GM12878 (cell line): ENCODE data around the gene CCSER1.

ENCODE experiments used
- CREB1 ChIP-seq: IDR thresholded peaks from 2 replicates; pipeline ENCODE4 v1.6.1; 2012; ENCODE audit warnings: low read depth, mild to moderate bottlenecking, inconsistent platforms
- EZH2 ChIP-seq: IDR thresholded peaks from 2 replicates; pipeline ENCODE4 v1.6.1; 2012; ENCODE audit warnings: low read depth, mild to moderate bottlenecking, control low read depth, inconsistent platforms, low read length, borderline replicate concordance; ENCODE audit not compliant: control insufficient read depth
- GABPA ChIP-seq: IDR thresholded peaks from 2 replicates; pipeline ENCODE4 v1.6.1; 2014; ENCODE audit warnings: antibody characterized with exemption, low read depth, mild to moderate bottlenecking, inconsistent platforms
- JUND ChIP-seq: IDR thresholded peaks from 2 replicates; pipeline ENCODE4 v1.6.1; 2012; ENCODE audit warnings: low read depth, mild to moderate bottlenecking, low read length, improper control_type of control experiment, moderate library complexity
- PAX5 ChIP-seq: IDR thresholded peaks from 2 replicates; pipeline ENCODE4 v1.6.1; 2011; ENCODE audit warnings: low read depth, low read length, borderline replicate concordance
- TF ChIP-seq, protein P1 (sequence below): fragments of 450-650 bp; formaldehyde crosslinking; IDR thresholded peaks from 2 replicates; pipeline ENCODE4 v1.4.0; 2020; ENCODE audit warnings: mild to moderate bottlenecking, moderate library complexity
- TF ChIP-seq, protein P2 (sequence below), 3 experiments: IDR thresholded peaks in 2 of 3; conservative IDR thresholded peaks in 1 of 3; 2 replicates each; pipeline ENCODE4 v1.5.1; 2011; ENCODE audit warnings: low read depth in 3 of 3, low read length in 3 of 3, mild to moderate bottlenecking in 3 of 3, control low read depth in 2 of 3, moderate library complexity in 2 of 3, inconsistent platforms in 1 of 3, mixed read lengths in 1 of 3; ENCODE audit not compliant: control insufficient read depth in 2 of 3, insufficient read depth in 1 of 3; ENCODE audit errors: extremely low read depth in 1 of 3
- TF ChIP-seq, protein P3 (sequence below): IDR thresholded peaks from 2 replicates; pipeline ENCODE4 v1.6.1; 2011; ENCODE audit warnings: low read depth, mild to moderate bottlenecking, low read length, moderate library complexity, borderline replicate concordance; ENCODE audit errors: extremely low read depth

DNA sequence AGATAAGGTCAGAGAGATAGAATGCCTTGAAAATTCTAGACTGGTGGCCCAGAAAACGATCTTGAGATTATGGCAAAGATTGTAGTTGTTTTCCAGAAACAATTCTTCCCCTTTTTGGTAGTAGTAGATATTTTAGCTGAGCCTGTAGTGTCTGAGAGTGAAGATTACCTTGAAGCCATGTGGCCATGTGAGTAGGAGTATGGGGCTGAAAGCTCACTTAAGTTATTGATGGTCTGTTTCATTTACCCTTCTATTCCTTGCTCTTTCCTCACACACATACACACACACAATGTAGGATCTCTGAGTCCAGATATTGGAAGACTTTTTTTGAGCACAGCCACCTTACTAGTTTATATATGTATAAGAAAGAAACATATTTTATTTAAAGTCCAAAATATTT lies 1234.9 kb downstream of the CCSER1 start:
- no peak for TF ChIP-seq PAX5
- TF ChIP-seq, protein P1, sequence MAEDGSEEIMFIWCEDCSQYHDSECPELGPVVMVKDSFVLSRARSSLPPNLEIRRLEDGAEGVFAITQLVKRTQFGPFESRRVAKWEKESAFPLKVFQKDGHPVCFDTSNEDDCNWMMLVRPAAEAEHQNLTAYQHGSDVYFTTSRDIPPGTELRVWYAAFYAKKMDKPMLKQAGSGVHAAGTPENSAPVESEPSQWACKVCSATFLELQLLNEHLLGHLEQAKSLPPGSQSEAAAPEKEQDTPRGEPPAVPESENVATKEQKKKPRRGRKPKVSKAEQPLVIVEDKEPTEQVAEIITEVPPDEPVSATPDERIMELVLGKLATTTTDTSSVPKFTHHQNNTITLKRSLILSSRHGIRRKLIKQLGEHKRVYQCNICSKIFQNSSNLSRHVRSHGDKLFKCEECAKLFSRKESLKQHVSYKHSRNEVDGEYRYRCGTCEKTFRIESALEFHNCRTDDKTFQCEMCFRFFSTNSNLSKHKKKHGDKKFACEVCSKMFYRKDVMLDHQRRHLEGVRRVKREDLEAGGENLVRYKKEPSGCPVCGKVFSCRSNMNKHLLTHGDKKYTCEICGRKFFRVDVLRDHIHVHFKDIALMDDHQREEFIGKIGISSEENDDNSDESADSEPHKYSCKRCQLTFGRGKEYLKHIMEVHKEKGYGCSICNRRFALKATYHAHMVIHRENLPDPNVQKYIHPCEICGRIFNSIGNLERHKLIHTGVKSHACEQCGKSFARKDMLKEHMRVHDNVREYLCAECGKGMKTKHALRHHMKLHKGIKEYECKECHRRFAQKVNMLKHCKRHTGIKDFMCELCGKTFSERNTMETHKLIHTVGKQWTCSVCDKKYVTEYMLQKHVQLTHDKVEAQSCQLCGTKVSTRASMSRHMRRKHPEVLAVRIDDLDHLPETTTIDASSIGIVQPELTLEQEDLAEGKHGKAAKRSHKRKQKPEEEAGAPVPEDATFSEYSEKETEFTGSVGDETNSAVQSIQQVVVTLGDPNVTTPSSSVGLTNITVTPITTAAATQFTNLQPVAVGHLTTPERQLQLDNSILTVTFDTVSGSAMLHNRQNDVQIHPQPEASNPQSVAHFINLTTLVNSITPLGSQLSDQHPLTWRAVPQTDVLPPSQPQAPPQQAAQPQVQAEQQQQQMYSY (CRISPR knock-in tag) = no peak
- no peak for TF ChIP-seq JUND
- TF ChIP-seq, protein P2, sequence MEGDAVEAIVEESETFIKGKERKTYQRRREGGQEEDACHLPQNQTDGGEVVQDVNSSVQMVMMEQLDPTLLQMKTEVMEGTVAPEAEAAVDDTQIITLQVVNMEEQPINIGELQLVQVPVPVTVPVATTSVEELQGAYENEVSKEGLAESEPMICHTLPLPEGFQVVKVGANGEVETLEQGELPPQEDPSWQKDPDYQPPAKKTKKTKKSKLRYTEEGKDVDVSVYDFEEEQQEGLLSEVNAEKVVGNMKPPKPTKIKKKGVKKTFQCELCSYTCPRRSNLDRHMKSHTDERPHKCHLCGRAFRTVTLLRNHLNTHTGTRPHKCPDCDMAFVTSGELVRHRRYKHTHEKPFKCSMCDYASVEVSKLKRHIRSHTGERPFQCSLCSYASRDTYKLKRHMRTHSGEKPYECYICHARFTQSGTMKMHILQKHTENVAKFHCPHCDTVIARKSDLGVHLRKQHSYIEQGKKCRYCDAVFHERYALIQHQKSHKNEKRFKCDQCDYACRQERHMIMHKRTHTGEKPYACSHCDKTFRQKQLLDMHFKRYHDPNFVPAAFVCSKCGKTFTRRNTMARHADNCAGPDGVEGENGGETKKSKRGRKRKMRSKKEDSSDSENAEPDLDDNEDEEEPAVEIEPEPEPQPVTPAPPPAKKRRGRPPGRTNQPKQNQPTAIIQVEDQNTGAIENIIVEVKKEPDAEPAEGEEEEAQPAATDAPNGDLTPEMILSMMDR (IDR thresholded peaks at IDR 0.05 in 2 of 3, conservative IDR thresholded peaks at IDR 0.05 in 1 of 3; ENCODE audit: control insufficient read depth in 2 of 3, extremely low read depth in 1 of 3, insufficient read depth in 1 of 3, low read depth in 3 of 3, low read length in 3 of 3) = no peak
- no peak for TF ChIP-seq GABPA
- TF ChIP-seq, protein P3, sequence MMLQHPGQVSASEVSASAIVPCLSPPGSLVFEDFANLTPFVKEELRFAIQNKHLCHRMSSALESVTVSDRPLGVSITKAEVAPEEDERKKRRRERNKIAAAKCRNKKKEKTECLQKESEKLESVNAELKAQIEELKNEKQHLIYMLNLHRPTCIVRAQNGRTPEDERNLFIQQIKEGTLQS = no peak
- TF ChIP-seq EZH2 = no peak
- no peak for TF ChIP-seq CREB1
